IMR-90 (cell line): ENCODE results near the gene ARHGAP31. TPM values are rescaled to one million over a fixed set of nuclear protein-coding genes. Genes with fewer than 3 reads are reported as not detected.

Experiments
- ATAC-seq: fragments of 200-7000 bp; cut with Tn5 transposase; 2 replicates; pipeline ENCODE4 v1.9.1; 2020; ENCODE audit warnings: low read depth, mild to moderate bottlenecking, moderate library complexity
- BruUV-seq: library from RNA; stranded (reverse); fragments of 400-500 nt; replicated peaks from 2 replicates; lab custom pipeline; 2021; lab: Mats Ljungman, UMichigan
- CTCF ChIA-PET: fragments of 300-600 bp; formaldehyde crosslinking; extraction: SDS; loops from one replicate; lab custom pipeline; 2021; ENCODE audit warnings: antibody characterized with exemption; lab: Yijun Ruan, JAX
- POLR2A ChIA-PET: fragments of 300-600 bp; sonication (Branson Sonifier 250); formaldehyde crosslinking; loops from one replicate; lab custom pipeline; 2022; ENCODE audit warnings: antibody characterized with exemption; ENCODE audit not compliant: unreplicated experiment; lab: Charles Lee
- DNase-seq: peaks from one replicate; pipeline ENCODE4 v3.0.0; 2013
- H2AFZ ChIP-seq: replicated peaks from 2 replicates; pipeline ENCODE3; 2013; ENCODE audit warnings: low read length, mild to moderate bottlenecking; ENCODE audit not compliant: poor library complexity
- H2AK5ac ChIP-seq: 2 replicates; pipeline ENCODE4 v1.6.1; 2013; ENCODE audit warnings: low read depth, low read length, inconsistent platforms
- H2AK9ac ChIP-seq: replicated peaks from 2 replicates; pipeline ENCODE3; 2013; ENCODE audit warnings: mild to moderate bottlenecking, low read depth, low read length, moderate library complexity; ENCODE audit not compliant: poor library complexity
- H2BK120ac ChIP-seq: 2 replicates; pipeline ENCODE4 v1.6.1; 2013; ENCODE audit warnings: low read depth, low read length, inconsistent platforms
- H2BK15ac ChIP-seq: 3 replicates; pipeline ENCODE4 v1.6.1; 2013; ENCODE audit warnings: low read depth, low read length, inconsistent platforms
- H2BK20ac ChIP-seq: 2 replicates; pipeline ENCODE4 v1.6.1; 2013; ENCODE audit warnings: low read depth, mild to moderate bottlenecking, inconsistent platforms, low read length, moderate library complexity
- H2BK5ac ChIP-seq: 2 replicates; pipeline ENCODE4 v1.6.1; 2013; ENCODE audit warnings: mild to moderate bottlenecking, low read depth, low read length, inconsistent platforms; ENCODE audit not compliant: poor library complexity, severe bottlenecking
- H3K14ac ChIP-seq: replicated peaks from 2 replicates; pipeline ENCODE4 v1.6.1; 2013; ENCODE audit warnings: low read depth, low read length, inconsistent platforms
- H3K18ac ChIP-seq: 2 replicates; pipeline ENCODE4 v1.6.1; 2013; ENCODE audit warnings: low read depth, low read length, control low read depth
- H3K23ac ChIP-seq: 2 replicates; pipeline ENCODE4 v1.6.1; 2013; ENCODE audit warnings: low read depth, low read length, inconsistent platforms
- H3K27ac ChIP-seq: 2 replicates; pipeline ENCODE4 v1.5.1; 2013; ENCODE audit warnings: mild to moderate bottlenecking, control low read depth, low read length; ENCODE audit not compliant: insufficient read depth
- H3K27me3 ChIP-seq: 2 replicates; pipeline ENCODE4 v1.6.1; 2013; ENCODE audit warnings: low read length; ENCODE audit not compliant: control insufficient read depth, insufficient read depth
- H3K36me3 ChIP-seq: 2 replicates; pipeline ENCODE4 v1.6.1; 2013; ENCODE audit warnings: low read length, mixed read lengths; ENCODE audit not compliant: control insufficient read depth, insufficient read depth
- H3K4ac ChIP-seq: 2 replicates; pipeline ENCODE4 v1.6.1; 2013; ENCODE audit warnings: low read depth, low read length, inconsistent platforms
- H3K4me1 ChIP-seq: 2 replicates; pipeline ENCODE4 v1.6.1; 2013; ENCODE audit warnings: low read length, mixed read lengths; ENCODE audit not compliant: control insufficient read depth, insufficient read depth
- H3K4me2 ChIP-seq: 2 replicates; pipeline ENCODE4 v1.6.1; 2013; ENCODE audit warnings: low read depth, mild to moderate bottlenecking, control low read depth, low read length, moderate library complexity
- H3K4me3 ChIP-seq: 2 replicates; pipeline ENCODE4 v1.5.1; 2013; ENCODE audit warnings: low read depth, mild to moderate bottlenecking, control low read depth, low read length, moderate library complexity; ENCODE audit not compliant: insufficient read depth
- H3K56ac ChIP-seq: 2 replicates; pipeline ENCODE4 v1.6.1; 2013; ENCODE audit warnings: low read length, inconsistent platforms; ENCODE audit not compliant: insufficient read depth; ENCODE audit errors: extremely low read depth
- H3K79me1 ChIP-seq, 2 experiments: 2 replicates each; pipeline ENCODE4 v1.6.1; 2013; ENCODE audit warnings: low read length in 2 of 2, inconsistent platforms in 1 of 2, low read depth in 1 of 2
- H3K9ac ChIP-seq: 2 replicates; pipeline ENCODE4 v1.6.1; 2013; ENCODE audit warnings: low read depth, low read length, control low read depth
- H3K9me1 ChIP-seq: 2 replicates; pipeline ENCODE4 v1.6.1; 2013; ENCODE audit warnings: low read length, inconsistent platforms; ENCODE audit not compliant: insufficient read depth
- H3K9me3 ChIP-seq: 2 replicates; pipeline ENCODE4 v1.6.1; 2013; ENCODE audit warnings: low read length; ENCODE audit not compliant: control insufficient read depth, insufficient read depth
- H4K20me1 ChIP-seq: 2 replicates; pipeline ENCODE4 v1.6.1; 2013; ENCODE audit warnings: low read length, inconsistent platforms; ENCODE audit not compliant: insufficient read depth
- H4K5ac ChIP-seq: 2 replicates; pipeline ENCODE4 v1.6.1; 2013; ENCODE audit warnings: mild to moderate bottlenecking, low read depth, low read length, control low read depth
- H4K8ac ChIP-seq, 2 experiments: 2 replicates each; pipeline ENCODE4 v1.6.1; 2013; ENCODE audit warnings: low read depth in 2 of 2, low read length in 2 of 2, control low read depth in 1 of 2, inconsistent platforms in 1 of 2
- H4K91ac ChIP-seq: 2 replicates; pipeline ENCODE4 v1.6.1; 2013; ENCODE audit warnings: low read depth, low read length, inconsistent platforms; ENCODE audit not compliant: insufficient read depth
- BHLHE40 ChIP-seq: fragments of 150-350 bp; IDR thresholded peaks from 2 replicates; pipeline ENCODE4 v1.6.1; 2016; ENCODE audit warnings: mild to moderate bottlenecking, low read depth, low read length
- CEBPB ChIP-seq: IDR thresholded peaks from 2 replicates; pipeline ENCODE4 v1.6.1; 2012; ENCODE audit warnings: low read depth, low read length, improper control_type of control experiment
- CHD1 ChIP-seq: IDR thresholded peaks from 2 replicates; pipeline ENCODE4 v1.6.1; 2012; ENCODE audit warnings: low read depth, low read length, improper control_type of control experiment
- CTCF ChIP-seq: conservative IDR thresholded peaks from 2 replicates; pipeline ENCODE4 v1.5.1; 2012; ENCODE audit warnings: mild to moderate bottlenecking, low read depth, low read length, improper control_type of control experiment
- ELK1 ChIP-seq: fragments of 150-350 bp; IDR thresholded peaks from 2 replicates; pipeline ENCODE4 v1.6.1; 2016; ENCODE audit warnings: low read depth, mild to moderate bottlenecking, low read length, moderate library complexity, borderline replicate concordance
- FOS ChIP-seq: fragments of 150-350 bp; IDR thresholded peaks from 2 replicates; pipeline ENCODE4 v1.6.1; 2016; ENCODE audit warnings: low read depth, low read length
- MAFK ChIP-seq: IDR thresholded peaks from 2 replicates; pipeline ENCODE4 v1.6.1; 2012; ENCODE audit warnings: low read depth, low read length, improper control_type of control experiment
- MAZ ChIP-seq: IDR thresholded peaks from 2 replicates; pipeline ENCODE4 v1.6.1; 2012; ENCODE audit warnings: low read depth, mild to moderate bottlenecking, low read length, improper control_type of control experiment, moderate library complexity, borderline replicate concordance
- MXI1 ChIP-seq: IDR thresholded peaks from 2 replicates; pipeline ENCODE4 v1.6.1; 2012; ENCODE audit warnings: low read depth, mild to moderate bottlenecking, low read length, moderate library complexity, borderline replicate concordance
- NFE2L2 ChIP-seq: fragments of 150-350 bp; IDR thresholded peaks from 2 replicates; pipeline ENCODE4 v1.6.1; 2016; ENCODE audit warnings: low read depth, mild to moderate bottlenecking, low read length
- POLR2A ChIP-seq: IDR thresholded peaks from 2 replicates; pipeline ENCODE4 v1.6.1; 2012; ENCODE audit warnings: mild to moderate bottlenecking, low read depth, low read length
- RAD21 ChIP-seq: IDR thresholded peaks from 2 replicates; pipeline ENCODE4 v1.6.1; 2012; ENCODE audit warnings: low read length, improper control_type of control experiment
- RCOR1 ChIP-seq: IDR thresholded peaks from 2 replicates; pipeline ENCODE4 v1.6.1; 2012; ENCODE audit warnings: mild to moderate bottlenecking, low read length, improper control_type of control experiment; ENCODE audit not compliant: insufficient replicate concordance
- RFX5 ChIP-seq: IDR thresholded peaks from 2 replicates; pipeline ENCODE4 v1.8.0; 2012; ENCODE audit warnings: low read depth, mild to moderate bottlenecking, low read length, moderate library complexity
- SMC3 ChIP-seq: fragments of 150-350 bp; IDR thresholded peaks from 2 replicates; pipeline ENCODE4 v1.6.1; 2016; ENCODE audit warnings: low read depth, mild to moderate bottlenecking, antibody characterized with exemption, low read length, moderate library complexity
- USF2 ChIP-seq: fragments of 150-350 bp; IDR thresholded peaks from 2 replicates; pipeline ENCODE4 v1.6.1; 2017; ENCODE audit warnings: mild to moderate bottlenecking, antibody characterized with exemption, low read length, low read depth
- WGBS, 2 experiments: methylation state at CpG; one replicate each; pipeline versions ENCODE4 v1.1.5 to v1.1.7; 2013; ENCODE audit warnings: missing lambda C conversion rate in 2 of 2; ENCODE audit not compliant: insufficient read length in 1 of 2; ENCODE audit errors: extremely low coverage in 2 of 2; 5-methylcytosine and 5-hydroxymethylcytosine counted together
- dilution Hi-C: fragments of 300-500 bp; cut with HindIII; formaldehyde crosslinking; loops from one replicate; pipeline ENCODE4 v1.14.3; 2018; ENCODE audit warnings: low sequenced_read_pairs; ENCODE audit not compliant: unreplicated experiment
- in situ Hi-C: fragments of 300-500 bp; cut with MboI; formaldehyde crosslinking; loops from 3 replicates; pipeline ENCODE4 v1.14.3; 2019; ENCODE audit warnings: low sequenced_read_pairs, inconsistent platforms, mixed read lengths
- intact Hi-C: fragments of 100-400 bp; cut with micrococcal nuclease; formaldehyde crosslinking; loops from 2 replicates; pipeline ENCODE4 v1.10.0; 2022
- polyA plus RNA-seq, 3 experiments: library from polyadenylated mRNA; depleted of rRNA; stranded (reverse); fragments of >200 nt; gene quantifications; 2 replicates each; pipeline ENCODE4 v1.2.3, GENCODE V29; 2012; ENCODE audit warnings: low replicate concordance in 1 of 3
- total RNA-seq: library from RNA; depleted of rRNA; stranded (reverse); fragments of >200 nt; gene quantifications from 2 replicates; pipeline ENCODE4 v1.2.3, GENCODE V29; 2012

Gene ARHGAP31
- total and polyA plus RNA-seq, 2 of the 4 experiments (the other 2 are of a cell fraction), result 6.6 to 7.7 TPM

GRCh38 chr3:119401069-119401468 lies 106.9 kb downstream of the ARHGAP31 start:
- ChIA-PET POLR2A (no interaction called here), CTCF (interaction anchor here (0.6 kb wide), 1 partner anchor 32 kb away, joined by 3 read pairs; no protein-coding TSS in a partner anchor)
- ATAC-seq (no peak), DNase-seq (no peak)
- H2BK15ac ChIP-seq, result no peak overlapping the region
- H3K9me3 ChIP-seq, result no peaks in the 10 kb centered on the region
- H3K4me1 ChIP-seq, result no peaks in the 10 kb centered on the region
- no peak overlapping the region for H4K5ac ChIP-seq
- BruUV-seq, result no TSS peak
- peaks cover 7% of the 10 kb centered on the region; the same call in 1 of the 2 replicates for H3K9me1 ChIP-seq
- dilution Hi-C loops (no loop called here), in situ Hi-C loops (no loop called here), intact Hi-C loops (no loop called here)
- H3K56ac ChIP-seq, result no peak overlapping the region
- H2AK9ac ChIP-seq, result no peak overlapping the region
- 90% methylated on average over 2 of the region's 5 CpGs; no CpG with 5 or more reads in 1 of the 2 experiments for WGBS, 2 experiments
- H2BK120ac ChIP-seq, result no peak overlapping the region
- H3K14ac ChIP-seq, result no peak overlapping the region
- no peak overlapping the region for H3K18ac ChIP-seq
- no peaks in the 10 kb centered on the region for H4K20me1 ChIP-seq
- H2AFZ ChIP-seq, result no peak overlapping the region
- no peak overlapping the region for H3K9ac ChIP-seq
- no peak overlapping the region for H4K91ac ChIP-seq
- H2AK5ac ChIP-seq, result no peak overlapping the region
- H3K4ac ChIP-seq, result no peak overlapping the region
- H3K27ac ChIP-seq, result no peak overlapping the region
- H3K27me3 ChIP-seq, result no peaks in the 10 kb centered on the region
- H3K79me1 ChIP-seq, result peaks cover 2 to 8% of the 10 kb centered on the region in 2 experiments; a peak in 1 of 4 replicates
- H3K23ac ChIP-seq, result no peak overlapping the region
- no peak overlapping the region for H2BK20ac ChIP-seq
- no peak overlapping the region for H3K4me2 ChIP-seq
- H4K8ac ChIP-seq, result no peak overlapping the region
- no peak overlapping the region for H2BK5ac ChIP-seq
- TF ChIP-seq CTCF (no peak), NFE2L2 (no peak), MAZ (no peak), MXI1 (no peak), RAD21 (no peak), USF2 (no peak), ELK1 (no peak), MAFK (no peak), FOS (no peak), CHD1 (no peak), SMC3 (no peak), BHLHE40 (no peak), RCOR1 (no peak), CEBPB (no peak), POLR2A (no peak), RFX5 (no peak)
- peaks cover 17% of the 10 kb centered on the region for H3K36me3 ChIP-seq
- no peak overlapping the region for H3K4me3 ChIP-seq
